Keratinocyte (primary cell): Measurements from ENCODE around the gene CDH16. TPM values are rescaled to one million over a fixed set of nuclear protein-coding genes. Genes with fewer than 3 reads are reported as not detected.
A peak's percentile ranks its signal among the peaks of the same experiment; 100 is the strongest.

Source experiments
- DNase-seq: peaks from one replicate; pipeline ENCODE4 v3.0.0-alpha.2; 2011; ENCODE audit warnings: low read depth, missing footprints, low spot score
- FAIRE-seq: peaks from 2 replicates; lab custom pipeline; 2011; peaks lifted over from hg19 to GRCh38; lab: Jason Lieb, UNC
- H2AFZ ChIP-seq: 2 replicates; pipeline ENCODE4 v1.6.0; 2012; ENCODE audit warnings: low read length, control low read depth, inconsistent platforms; ENCODE audit not compliant: control insufficient read depth
- H3K27ac ChIP-seq: 2 replicates; pipeline ENCODE4 v1.5.1; 2011; ENCODE audit warnings: low read length; ENCODE audit not compliant: control insufficient read depth, insufficient read depth
- H3K27me3 ChIP-seq: 3 replicates; pipeline ENCODE4 v1.6.0; 2011; ENCODE audit warnings: low read length; ENCODE audit not compliant: control insufficient read depth, insufficient read depth; ENCODE audit errors: extremely low read depth
- H3K36me3 ChIP-seq, 2 experiments: 2 replicates in 1 of 2; 3 replicates in 1 of 2; pipeline ENCODE4 v1.5.1; 2011; ENCODE audit warnings: low read length in 2 of 2, mild to moderate bottlenecking in 1 of 2; ENCODE audit not compliant: control insufficient read depth in 2 of 2, insufficient read depth in 2 of 2; ENCODE audit errors: extremely low read depth in 1 of 2
- H3K4me1 ChIP-seq: 3 replicates; pipeline ENCODE4 v1.5.1; 2011; ENCODE audit warnings: low read length; ENCODE audit not compliant: control insufficient read depth, insufficient read depth; ENCODE audit errors: extremely low read depth
- H3K4me2 ChIP-seq: 3 replicates; pipeline ENCODE4 v1.6.0; 2011; ENCODE audit warnings: low read depth, low read length; ENCODE audit not compliant: control insufficient read depth, insufficient read depth; ENCODE audit errors: extremely low read depth
- H3K4me3 ChIP-seq, 3 experiments: fragments of 200-600 bp in 1 of 3; sonication (generic) in 1 of 3; 2 replicates in 2 of 3; 3 replicates in 1 of 3; pipeline ENCODE4 v1.5.1; 2011 to 2016; ENCODE audit warnings: low read length in 3 of 3, mild to moderate bottlenecking in 3 of 3, control low read depth in 2 of 3, inconsistent platforms in 1 of 3, low read depth in 1 of 3, mixed read lengths in 1 of 3, mixed run types in 1 of 3, moderate library complexity in 1 of 3; ENCODE audit not compliant: control insufficient read depth in 2 of 3, insufficient read depth in 2 of 3; ENCODE audit errors: extremely low read depth in 1 of 3
- H3K79me2 ChIP-seq: 2 replicates; pipeline ENCODE4 v1.6.0; 2012; ENCODE audit warnings: low read length; ENCODE audit not compliant: control insufficient read depth, insufficient read depth
- H3K9ac ChIP-seq: 3 replicates; pipeline ENCODE4 v1.6.0; 2011; ENCODE audit warnings: low read length; ENCODE audit not compliant: control insufficient read depth, insufficient read depth; ENCODE audit errors: extremely low read depth
- H3K9me1 ChIP-seq: 3 replicates; pipeline ENCODE4 v1.6.0; 2011; ENCODE audit warnings: low read length; ENCODE audit not compliant: control insufficient read depth, insufficient read depth; ENCODE audit errors: extremely low read depth
- H3K9me3 ChIP-seq: 2 replicates; pipeline ENCODE4 v1.5.1; 2012; ENCODE audit warnings: low read depth, low read length; ENCODE audit not compliant: control insufficient read depth
- H4K20me1 ChIP-seq: 3 replicates; pipeline ENCODE4 v1.6.0; 2011; ENCODE audit warnings: low read length; ENCODE audit not compliant: control insufficient read depth, insufficient read depth; ENCODE audit errors: extremely low read depth
- CTCF ChIP-seq, 3 experiments: IDR thresholded peaks in 1 of 3; conservative IDR thresholded peaks in 1 of 3; optimal IDR thresholded peaks in 1 of 3; 2 replicates in 2 of 3; 3 replicates in 1 of 3; pipeline versions ENCODE3 to v1.5.1; 2011; ENCODE audit warnings: low read length in 3 of 3, mild to moderate bottlenecking in 3 of 3, moderate library complexity in 2 of 3, control low read depth in 1 of 3, inconsistent platforms in 1 of 3; ENCODE audit not compliant: insufficient read depth in 2 of 3; ENCODE audit errors: extremely low read depth in 1 of 3
- EZH2 ChIP-seq: IDR thresholded peaks from one replicate; pipeline ENCODE4 v1.6.1; 2012; ENCODE audit warnings: inconsistent platforms, mild to moderate bottlenecking, low read length, moderate library complexity
- dilution Hi-C: fragments of 300-500 bp; cut with MboI; formaldehyde crosslinking; loops from one replicate; pipeline ENCODE4 v1.7.0; 2020; ENCODE audit warnings: low sequenced_read_pairs; ENCODE audit not compliant: extremely low pct_ligation_motif_present
- polyA plus RNA-seq, 5 experiments: library from polyadenylated mRNA; depleted of rRNA in 3 of 5; stranded (reverse) in 3 of 5; stranded (forward) in 1 of 5; unstranded in 1 of 5; fragments of >200 nt; gene quantifications; 1 replicate in 1 of 5; 2 replicates in 3 of 5; 3 replicates in 1 of 5; pipeline versions ENCODE4 v1.2.1 to v1.2.3, GENCODE V29; 2011 to 2012; ENCODE audit warnings: missing spikeins in 2 of 5, low read depth in 1 of 5, low replicate concordance in 1 of 5

The CDH16 gene
- polyA plus RNA-seq, 1 donor (not counting 4 experiments of a cell fraction or from before 2014, with no cell fraction given) = 0.45 TPM

GRCh38 chr16:66930189-66930588 is 11.5 kb upstream of the CDH16 start:
- Histone ChIP-seq H3K9ac (no peak overlapping the region), H3K4me1 (peaks cover 26% of the 10 kb centered on the region), H3K9me3 (no peaks in the 10 kb centered on the region), H3K4me2 (no peak overlapping the region), H3K79me2 (peaks cover 13% of the 10 kb centered on the region), H3K27me3 (peaks cover 9% of the 10 kb centered on the region), H4K20me1 (no peaks in the 10 kb centered on the region), H3K9me1 (no peaks in the 10 kb centered on the region), H3K4me3 (no peak overlapping the region), H2AFZ (no peak overlapping the region), H3K36me3 (peaks cover 0 to 8% of the 10 kb centered on the region in 2 experiments), H3K27ac (no peak overlapping the region)
- dilution Hi-C loops = no loop called here
- no peak for FAIRE-seq
- no peak for DNase-seq
- no peak for TF ChIP-seq EZH2
- TF ChIP-seq CTCF (optimal IDR thresholded peaks at IDR 0.05 in 1 of 3, IDR thresholded peaks at IDR 0.05 in 1 of 3, conservative IDR thresholded peaks at IDR 0.05 in 1 of 3; ENCODE audit: extremely low read depth in 1 of 3, insufficient read depth in 2 of 3, low read length in 3 of 3) = no peak

GRCh38 chr16:66928702-66929388 is 10.2 kb upstream of the CDH16 start:
- Histone ChIP-seq H3K36me3 (peaks cover 0 to 8% of the 10 kb centered on the region in 2 experiments), H3K4me2 (no peak overlapping the region), H3K79me2 (peaks cover 8% of the 10 kb centered on the region), H3K9ac (no peak overlapping the region), H2AFZ (no peak overlapping the region), H3K4me3 (no peak overlapping the region), H3K27ac (no peak overlapping the region), H3K4me1 (peaks cover 26% of the 10 kb centered on the region), H4K20me1 (no peaks in the 10 kb centered on the region), H3K27me3 (peaks cover 22% of the 10 kb centered on the region), H3K9me1 (no peaks in the 10 kb centered on the region), H3K9me3 (no peaks in the 10 kb centered on the region)
- dilution Hi-C loops = no loop called here
- no peak for DNase-seq
- TF ChIP-seq CTCF (optimal IDR thresholded peaks at IDR 0.05 in 1 of 3, IDR thresholded peaks at IDR 0.05 in 1 of 3, conservative IDR thresholded peaks at IDR 0.05 in 1 of 3; ENCODE audit: extremely low read depth in 1 of 3, insufficient read depth in 2 of 3, low read length in 3 of 3) (peak; percentile 38 to 71 (median 62)), EZH2 (no peak)
- FAIRE-seq = no peak
